HK-2 (cell line): ENCODE measurements around the gene CNTNAP3.
"Not testable (repeated sequence)": the region's sequence is repeated elsewhere in the genome, so short reads cannot be mapped to it uniquely, and the experiment has no call there.

Experiments
- DNase-seq: peaks from one replicate; pipeline ENCODE4 v3.0.0-alpha.2; 2018; ENCODE audit not compliant: unreplicated experiment

The CNTNAP3 gene

GRCh38 chr9:39073537-39073936 is 214.4 kb downstream of the CNTNAP3 start:
- DNase-seq: not testable (repeated sequence)

DNA sequence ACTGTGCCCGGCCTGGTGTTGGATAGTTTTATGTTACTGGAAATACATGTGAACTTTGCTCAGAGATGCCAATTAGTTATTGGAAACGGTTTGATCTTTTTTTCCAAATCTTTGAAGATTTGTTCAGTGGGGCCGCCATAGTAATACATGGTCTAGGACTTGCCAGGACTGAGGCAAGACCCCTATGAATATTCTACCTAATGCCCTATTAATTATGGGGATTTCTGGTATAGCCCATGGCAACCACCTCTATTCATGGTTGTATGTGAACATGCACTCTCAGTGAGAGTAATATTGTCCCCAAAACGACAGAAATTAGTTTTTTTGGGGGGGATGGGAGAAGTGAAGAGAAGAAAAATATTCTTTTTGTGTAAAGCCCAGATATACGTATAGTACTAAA is 220.3 kb downstream of the CNTNAP3 start:
- DNase-seq: not testable (repeated sequence)

- DNase-seq: not testable (repeated sequence)
Observed at GRCh38 chr9:39062966-39063365, 225.0 kb downstream of the CNTNAP3 start.

GRCh38 chr9:39054453-39054852 is 233.5 kb downstream of the CNTNAP3 start:
- DNase-seq: not testable (repeated sequence)

GRCh38 chr9:39046833-39047232 is 241.1 kb downstream of the CNTNAP3 start:
- DNase-seq: not testable (repeated sequence)

- not testable (repeated sequence) for DNase-seq
Observed at GRCh38 chr9:39042352-39042803, 245.6 kb downstream of the CNTNAP3 start.

DNA sequence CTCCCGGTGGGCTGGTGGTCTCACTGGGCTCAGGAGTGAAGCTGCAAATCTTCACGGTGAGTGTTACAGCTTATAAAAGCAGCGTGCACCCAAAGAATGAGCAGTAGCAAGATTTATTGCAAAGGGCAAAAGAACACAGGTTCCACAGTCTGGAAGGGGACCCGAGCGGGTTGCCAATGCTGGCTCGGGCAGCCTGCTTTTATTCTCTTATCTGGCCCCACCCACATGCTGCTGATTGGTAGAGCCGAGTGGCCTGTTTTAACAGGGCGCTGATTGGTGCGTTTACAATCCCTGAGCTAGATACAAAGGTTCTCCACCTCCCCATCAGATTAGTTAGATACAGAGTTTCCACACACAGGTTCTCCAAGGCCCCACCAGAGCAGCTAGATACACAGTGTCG is 246.2 kb downstream of the CNTNAP3 start:
- not testable (repeated sequence) for DNase-seq

- DNase-seq: not testable (repeated sequence)
Observed at GRCh38 chr9:39039148-39039547, 248.8 kb downstream of the CNTNAP3 start.

GRCh38 chr9:39038221-39038620 is 249.7 kb downstream of the CNTNAP3 start:
- not testable (repeated sequence) for DNase-seq

DNA sequence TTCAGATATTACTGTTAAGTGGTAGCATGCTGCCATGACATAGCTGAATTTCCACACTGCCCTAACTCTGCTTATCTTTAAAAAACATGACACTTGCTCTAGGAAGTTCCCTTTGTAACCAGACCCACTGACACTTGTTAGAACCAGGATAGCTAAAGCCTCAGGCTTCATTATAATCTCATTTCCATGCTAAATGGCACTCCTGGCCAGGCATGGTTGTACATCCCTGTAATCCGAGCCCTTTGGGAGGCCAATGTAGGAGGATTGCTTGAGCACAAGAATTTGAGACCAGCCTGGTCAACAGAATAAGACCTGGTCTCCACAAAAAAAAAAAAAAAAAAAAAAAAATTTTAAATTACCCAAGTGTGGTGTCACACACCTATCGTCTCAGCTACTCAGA is 254.1 kb downstream of the CNTNAP3 start:
- DNase-seq: not testable (repeated sequence)

- not testable (repeated sequence) for DNase-seq
Observed at GRCh38 chr9:39030204-39031019, 257.6 kb downstream of the CNTNAP3 start.

DNA sequence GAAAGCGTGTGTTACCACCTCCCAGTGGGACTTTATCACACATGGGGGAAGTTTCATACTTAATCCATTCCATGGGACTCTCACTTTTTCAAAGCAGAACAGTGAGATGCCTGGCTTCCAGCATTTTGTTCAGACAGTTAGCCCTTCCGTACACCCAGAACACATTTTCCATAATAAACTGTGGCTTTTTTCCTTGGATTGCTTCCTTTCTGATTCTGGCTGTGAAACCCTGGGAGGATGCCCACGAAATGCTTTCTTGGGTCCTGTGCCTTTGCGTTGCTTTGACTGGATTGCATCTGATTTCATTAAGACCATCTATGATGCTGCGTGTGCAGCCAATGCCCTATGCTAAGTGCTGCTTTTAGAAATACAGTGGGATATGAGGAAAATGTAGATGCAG is 259.1 kb downstream of the CNTNAP3 start:
- DNase-seq: not testable (repeated sequence)

DNA sequence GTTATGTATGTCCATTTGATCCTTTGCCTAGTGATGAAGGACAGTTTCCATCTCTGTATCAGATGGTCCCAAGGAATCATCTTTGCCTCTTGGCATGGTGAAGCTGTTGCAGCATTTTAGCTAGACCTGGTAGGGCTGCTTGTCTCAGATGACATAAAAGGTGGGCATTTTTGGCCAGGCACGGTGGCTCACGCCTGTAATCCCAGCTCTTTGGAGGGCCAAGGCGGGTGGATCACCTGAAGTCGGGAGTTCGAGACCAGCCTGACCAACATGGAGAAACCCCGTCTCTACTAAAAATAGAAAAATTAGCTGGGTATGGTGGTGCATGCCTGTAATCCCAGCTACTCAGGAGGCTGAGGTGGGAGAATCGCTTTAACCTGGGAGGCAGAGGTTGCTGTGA is 259.8 kb downstream of the CNTNAP3 start:
- DNase-seq: not testable (repeated sequence)

GRCh38 chr9:39025911-39026588 is 261.9 kb downstream of the CNTNAP3 start:
- DNase-seq: not testable (repeated sequence)
